ENCODE data around the gene CDK5R1.

The CDK5R1 gene

GRCh38 chr17:32495359-32496231, 8.8 kb downstream of the CDK5R1 start:
- H3K4me1 ChIP-seq (ENCODE audit: low read length), result no peaks in the 10 kb centered on the region
- H3K9me3 ChIP-seq (replicated peaks; ENCODE audit: insufficient read depth, low read length), result no peaks in the 10 kb centered on the region
- H3K27me3 ChIP-seq (replicated peaks; ENCODE audit: insufficient read depth, low read length), result no peaks in the 10 kb centered on the region
- no peak overlapping the region for H3K4me3 ChIP-seq (ENCODE audit: low read length)
- no peaks in the 10 kb centered on the region for H3K36me3 ChIP-seq (replicated peaks; ENCODE audit: insufficient read depth, low read length)
- H3K27ac ChIP-seq (ENCODE audit: low read length), result no peak overlapping the region
- H3K4me2 ChIP-seq (ENCODE audit: low read depth, low read length), result no peak overlapping the region
- TF ChIP-seq EZH2 (optimal IDR thresholded peaks at IDR 0.05; ENCODE audit: low read depth, low read length) (no peak), EZH2phosphoT487 (IDR thresholded peaks at IDR 0.05; ENCODE audit: low read length) (no peak), CTCF (IDR thresholded peaks at IDR 0.05; ENCODE audit: low read length) (no peak)
- no peaks in the 10 kb centered on the region for H3F3A ChIP-seq (ENCODE audit: insufficient read depth, low read length)
- no peaks in the 10 kb centered on the region for H3K79me2 ChIP-seq (ENCODE audit: low read length)
- H3K9ac ChIP-seq (ENCODE audit: low read length), result no peak overlapping the region
- DNase-seq, result no peak
- no peaks in the 10 kb centered on the region for H4K20me1 ChIP-seq (ENCODE audit: insufficient read depth, low read length)
- H2AFZ ChIP-seq (ENCODE audit: low read length), result no peak overlapping the region
- H3K9me2 ChIP-seq (replicated peaks; ENCODE audit: insufficient read depth, low read length), result no peaks in the 10 kb centered on the region

- DNase-seq, result no peak
- Histone ChIP-seq H3K4me2 (ENCODE audit: low read depth, low read length) (no peak overlapping the region), H3F3A (ENCODE audit: insufficient read depth, low read length) (no peaks in the 10 kb centered on the region), H3K27ac (ENCODE audit: low read length) (no peak overlapping the region), H3K9ac (ENCODE audit: low read length) (no peak overlapping the region), H2AFZ (ENCODE audit: low read length) (no peak overlapping the region), H4K20me1 (ENCODE audit: insufficient read depth, low read length) (no peaks in the 10 kb centered on the region), H3K36me3 (replicated peaks; ENCODE audit: insufficient read depth, low read length) (no peaks in the 10 kb centered on the region), H3K4me3 (ENCODE audit: low read length) (no peak overlapping the region), H3K27me3 (replicated peaks; ENCODE audit: insufficient read depth, low read length) (no peaks in the 10 kb centered on the region), H3K4me1 (ENCODE audit: low read length) (no peaks in the 10 kb centered on the region), H3K9me3 (replicated peaks; ENCODE audit: insufficient read depth, low read length) (no peaks in the 10 kb centered on the region), H3K9me2 (replicated peaks; ENCODE audit: insufficient read depth, low read length) (no peaks in the 10 kb centered on the region), H3K79me2 (ENCODE audit: low read length) (no peaks in the 10 kb centered on the region)
- no peak for TF ChIP-seq EZH2phosphoT487 (IDR thresholded peaks at IDR 0.05; ENCODE audit: low read length)
- TF ChIP-seq CTCF (IDR thresholded peaks at IDR 0.05; ENCODE audit: low read length), result no peak
- no peak for TF ChIP-seq EZH2 (optimal IDR thresholded peaks at IDR 0.05; ENCODE audit: low read depth, low read length)
Measured at GRCh38 chr17:32496395-32497073, 9.7 kb downstream of the CDK5R1 start.

- Histone ChIP-seq H3F3A (ENCODE audit: insufficient read depth, low read length) (no peaks in the 10 kb centered on the region), H4K20me1 (ENCODE audit: insufficient read depth, low read length) (no peaks in the 10 kb centered on the region), H3K4me1 (ENCODE audit: low read length) (peaks cover 2% of the 10 kb centered on the region; the same call in 1 of the 2 replicates), H3K27ac (ENCODE audit: low read length) (no peak overlapping the region), H3K9ac (ENCODE audit: low read length) (no peak overlapping the region), H3K27me3 (replicated peaks; ENCODE audit: insufficient read depth, low read length) (no peaks in the 10 kb centered on the region), H3K36me3 (replicated peaks; ENCODE audit: insufficient read depth, low read length) (no peaks in the 10 kb centered on the region), H3K4me3 (ENCODE audit: low read length) (no peak overlapping the region), H2AFZ (ENCODE audit: low read length) (no peak overlapping the region), H3K9me3 (replicated peaks; ENCODE audit: insufficient read depth, low read length) (no peaks in the 10 kb centered on the region), H3K4me2 (ENCODE audit: low read depth, low read length) (no peak overlapping the region), H3K9me2 (replicated peaks; ENCODE audit: insufficient read depth, low read length) (no peaks in the 10 kb centered on the region), H3K79me2 (ENCODE audit: low read length) (no peaks in the 10 kb centered on the region)
- TF ChIP-seq EZH2 (optimal IDR thresholded peaks at IDR 0.05; ENCODE audit: low read depth, low read length) (no peak), EZH2phosphoT487 (IDR thresholded peaks at IDR 0.05; ENCODE audit: low read length) (no peak), CTCF (IDR thresholded peaks at IDR 0.05; ENCODE audit: low read length) (no peak)
- DNase-seq, result no peak
Measured at GRCh38 chr17:32497431-32498205, 10.8 kb downstream of the CDK5R1 start.
